PC-9 (cell line): Measurements from ENCODE around the gene IRF6. TPM values are rescaled to one million over a fixed set of nuclear protein-coding genes. Genes with fewer than 3 reads are reported as not detected.

Experiments used
- BruUV-seq: library from RNA; stranded (reverse); fragments of 400-500 nt; replicated peaks from 2 replicates; lab custom pipeline; 2021; lab: Mats Ljungman, UMichigan
- CTCF ChIA-PET: fragments of 300-600 bp; sonication (Branson Sonifier 250); formaldehyde crosslinking; loops from one replicate; lab custom pipeline; 2022; ENCODE audit warnings: antibody characterized with exemption; lab: Charles Lee
- POLR2A ChIA-PET: fragments of 300-600 bp; sonication (Branson Sonifier 250); formaldehyde crosslinking; loops from one replicate; lab custom pipeline; 2022; ENCODE audit warnings: antibody characterized with exemption; ENCODE audit not compliant: unreplicated experiment; lab: Charles Lee
- DNase-seq, 2 experiments: peaks; one replicate each; pipeline versions ENCODE4 v3.0.0 to v3.0.0-alpha.2; 2015 to 2022; ENCODE audit warnings: mixed read lengths in 1 of 2
- H2AFZ ChIP-seq: fragments of 200-600 bp; sonication (generic); 2 replicates; pipeline ENCODE4 v1.8.1; 2017; ENCODE audit warnings: antibody characterized with exemption
- H3F3A ChIP-seq: fragments of 200-600 bp; sonication (generic); 2 replicates; pipeline ENCODE4 v1.8.1; 2017; ENCODE audit warnings: antibody characterized with exemption, mild to moderate bottlenecking, low read depth; ENCODE audit not compliant: insufficient read depth
- H3K27ac ChIP-seq: fragments of 200-600 bp; sonication (generic); 2 replicates; pipeline ENCODE4 v1.6.1; 2016; ENCODE audit warnings: mixed run types
- H3K27me3 ChIP-seq: fragments of 200-600 bp; sonication (generic); 2 replicates; pipeline ENCODE4 v1.6.1; 2016; ENCODE audit warnings: low read depth, mixed run types; ENCODE audit not compliant: insufficient read depth
- H3K36me3 ChIP-seq: fragments of 200-600 bp; sonication (generic); 2 replicates; pipeline ENCODE4 v1.6.1; 2016; ENCODE audit warnings: low read depth, mixed run types
- H3K4me1 ChIP-seq: fragments of 200-600 bp; sonication (generic); replicated peaks from 2 replicates; pipeline ENCODE4 v1.6.1; 2016; ENCODE audit warnings: mixed run types; ENCODE audit not compliant: insufficient read depth
- H3K4me2 ChIP-seq: fragments of 200-600 bp; sonication (generic); 2 replicates; pipeline ENCODE4 v1.6.1; 2017; ENCODE audit warnings: mixed run types
- H3K4me3 ChIP-seq: fragments of 200-600 bp; sonication (generic); 2 replicates; pipeline ENCODE4 v1.6.1; 2016; ENCODE audit warnings: mixed run types
- H3K79me2 ChIP-seq: fragments of 200-600 bp; sonication (generic); 2 replicates; pipeline ENCODE4 v1.6.1; 2017; ENCODE audit warnings: low read depth, mixed run types
- H3K9me2 ChIP-seq: fragments of 200-600 bp; sonication (generic); 2 replicates; pipeline ENCODE4 v1.8.1; 2017; ENCODE audit warnings: mild to moderate bottlenecking; ENCODE audit not compliant: insufficient read depth
- H3K9me3 ChIP-seq: fragments of 200-600 bp; sonication (generic); 2 replicates; pipeline ENCODE4 v1.8.1; 2016; ENCODE audit warnings: low read depth; ENCODE audit not compliant: insufficient read depth
- H4K20me1 ChIP-seq: fragments of 200-600 bp; sonication (generic); 2 replicates; pipeline ENCODE4 v1.8.1; 2017; ENCODE audit not compliant: insufficient read depth
- EZH2 ChIP-seq: fragments of 200-600 bp; sonication (generic); IDR thresholded peaks from 2 replicates; pipeline ENCODE4 v1.8.0; 2017; ENCODE audit warnings: antibody characterized with exemption, low read depth
- intact Hi-C: fragments of 100-400 bp; cut with micrococcal nuclease; formaldehyde crosslinking; loops from one replicate; pipeline ENCODE4 v1.10.0; 2022; ENCODE audit not compliant: unreplicated experiment
- total RNA-seq: library from RNA; stranded (reverse); gene quantifications from 2 replicates; pipeline ENCODE4 v1.2.3, GENCODE V29; 2021
- TF ChIP-seq, protein P1 (sequence below): fragments of 200-600 bp; sonication (generic); conservative IDR thresholded peaks from 2 replicates; pipeline ENCODE4 v1.6.1; 2017; ENCODE audit warnings: mixed run types, antibody characterized with exemption, mild to moderate bottlenecking, moderate library complexity

Gene IRF6
- total RNA-seq, 1 experiment from 2014 or later, result 46.5 TPM

DNA sequence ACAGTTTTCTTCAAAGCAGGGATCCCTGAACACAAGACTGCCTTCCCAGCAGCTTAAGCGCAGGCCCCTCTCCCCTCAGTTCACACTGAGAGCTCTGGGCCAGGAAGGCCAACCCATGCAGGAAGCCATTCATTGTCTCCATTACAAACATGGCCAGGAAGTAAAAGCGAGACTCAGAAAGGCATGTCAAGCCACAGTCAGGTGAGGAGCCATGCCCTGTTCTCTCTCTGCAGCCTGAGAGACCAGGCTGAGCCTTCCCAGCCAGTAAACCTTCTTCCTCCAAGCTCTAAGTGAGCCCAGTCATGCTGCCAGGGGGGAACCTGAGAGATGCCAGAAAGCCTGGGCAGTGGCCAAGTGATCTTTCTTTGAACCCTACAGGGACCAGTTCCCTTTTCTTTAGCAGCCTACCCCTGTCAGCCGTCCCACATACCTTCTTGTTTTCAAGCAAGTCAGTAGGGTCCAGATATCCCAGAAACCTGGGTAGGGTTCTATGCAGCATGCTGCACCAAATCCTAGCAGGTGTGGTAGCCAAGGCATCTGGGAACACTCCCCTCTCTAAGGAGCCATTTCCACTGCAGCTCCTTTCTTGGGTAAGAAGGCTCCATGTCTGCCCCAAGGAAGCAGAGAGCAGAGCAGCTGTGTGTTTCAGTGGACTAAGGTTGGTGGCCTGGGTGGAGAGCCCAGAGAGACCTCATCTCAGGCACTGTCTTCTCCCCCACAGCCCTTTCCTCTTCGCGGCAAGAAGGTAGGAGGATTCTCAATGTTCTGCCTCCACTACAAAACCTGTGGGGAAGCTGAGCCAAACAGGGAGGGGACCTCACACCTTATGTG lies 49.1 kb downstream of the IRF6 start:
- no peaks in the 10 kb centered on the region for H3K9me3 ChIP-seq
- H3F3A ChIP-seq, result no peaks in the 10 kb centered on the region
- 0 out of 2 replicates have a peak, but pooled peaks cover 7% of the 10 kb centered on the region for H3K9me2 ChIP-seq
- TF ChIP-seq, protein P1, sequence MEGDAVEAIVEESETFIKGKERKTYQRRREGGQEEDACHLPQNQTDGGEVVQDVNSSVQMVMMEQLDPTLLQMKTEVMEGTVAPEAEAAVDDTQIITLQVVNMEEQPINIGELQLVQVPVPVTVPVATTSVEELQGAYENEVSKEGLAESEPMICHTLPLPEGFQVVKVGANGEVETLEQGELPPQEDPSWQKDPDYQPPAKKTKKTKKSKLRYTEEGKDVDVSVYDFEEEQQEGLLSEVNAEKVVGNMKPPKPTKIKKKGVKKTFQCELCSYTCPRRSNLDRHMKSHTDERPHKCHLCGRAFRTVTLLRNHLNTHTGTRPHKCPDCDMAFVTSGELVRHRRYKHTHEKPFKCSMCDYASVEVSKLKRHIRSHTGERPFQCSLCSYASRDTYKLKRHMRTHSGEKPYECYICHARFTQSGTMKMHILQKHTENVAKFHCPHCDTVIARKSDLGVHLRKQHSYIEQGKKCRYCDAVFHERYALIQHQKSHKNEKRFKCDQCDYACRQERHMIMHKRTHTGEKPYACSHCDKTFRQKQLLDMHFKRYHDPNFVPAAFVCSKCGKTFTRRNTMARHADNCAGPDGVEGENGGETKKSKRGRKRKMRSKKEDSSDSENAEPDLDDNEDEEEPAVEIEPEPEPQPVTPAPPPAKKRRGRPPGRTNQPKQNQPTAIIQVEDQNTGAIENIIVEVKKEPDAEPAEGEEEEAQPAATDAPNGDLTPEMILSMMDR, result no peak
- TF ChIP-seq EZH2, result no peak
- no peaks in the 10 kb centered on the region for H3K4me1 ChIP-seq
- no peaks in the 10 kb centered on the region for H3K36me3 ChIP-seq
- BruUV-seq, result no TSS peak
- no peak overlapping the region for H2AFZ ChIP-seq
- intact Hi-C loops, result no loop called here
- H3K79me2 ChIP-seq, result no peaks in the 10 kb centered on the region
- ChIA-PET POLR2A (no interaction called here), CTCF (no interaction called here)
- H3K4me2 ChIP-seq, result no peak overlapping the region
- H3K27me3 ChIP-seq, result peaks cover 5% of the 10 kb centered on the region; the same call in 1 of the 2 replicates
- DNase-seq, result no peak
- H4K20me1 ChIP-seq, result no peaks in the 10 kb centered on the region
- H3K27ac ChIP-seq, result no peak overlapping the region
- no peak overlapping the region for H3K4me3 ChIP-seq

DNA sequence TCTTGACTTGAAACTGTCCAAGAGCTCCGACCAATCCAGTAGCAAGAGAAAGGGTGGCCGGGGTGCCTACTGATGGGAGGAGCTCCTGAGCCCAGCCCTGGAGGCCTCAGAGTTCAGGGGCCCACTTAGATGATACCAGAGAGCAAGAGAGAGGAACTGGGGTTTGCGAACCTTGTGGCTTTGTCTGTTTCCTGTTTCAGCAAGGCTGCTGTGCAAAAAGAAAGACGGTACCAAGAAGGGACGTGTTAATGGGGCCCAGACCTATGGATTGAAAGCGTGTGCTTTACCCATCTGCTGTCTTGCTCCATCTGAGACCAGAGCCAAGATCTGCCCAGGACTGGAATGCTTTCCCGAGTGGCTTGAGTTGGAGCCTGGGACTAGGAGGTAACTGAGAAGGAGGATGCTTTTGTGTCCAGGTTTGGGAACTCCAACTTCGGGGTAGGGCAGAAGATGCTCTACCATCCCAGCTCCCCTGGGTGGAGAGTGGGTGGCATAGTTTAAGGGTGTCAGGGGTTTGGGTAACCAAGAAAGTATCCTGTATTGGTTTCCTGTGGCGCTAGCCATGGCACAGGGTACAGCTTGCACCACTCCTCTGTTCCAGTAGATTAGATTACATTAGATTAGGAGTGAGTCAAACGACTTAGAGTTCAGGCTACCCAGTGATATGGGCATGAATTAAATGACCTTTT lies 49.9 kb downstream of the IRF6 start, which contains the start of gene TRAF3IP3:
TRAF3IP3 (plus strand) TSS at position 128 of the 689 bp plus-strand sequence. CDS start 3,987 bp downstream, outside the sequence.
- Histone ChIP-seq H3K4me2 (no peak within 1 kb of the TSS), H3K79me2 (no peaks in the 10 kb centered on the region), H3K4me3 (no peak within 1 kb of the TSS), H3K36me3 (no peaks in the 10 kb centered on the region), H3F3A (no peaks in the 10 kb centered on the region), H3K27ac (no peak within 1 kb of the TSS), H2AFZ (no peak within 1 kb of the TSS), H4K20me1 (no peaks in the 10 kb centered on the region), H3K4me1 (no peaks in the 10 kb centered on the region), H3K27me3 (peaks cover 5% of the 10 kb centered on the region; the same call in 1 of the 2 replicates), H3K9me3 (no peaks in the 10 kb centered on the region), H3K9me2 (0 out of 2 replicates have a peak, but pooled peaks cover 7% of the 10 kb centered on the region)
- no TSS peak for BruUV-seq
- intact Hi-C loops, result no loop called here
- DNase-seq, result no peak
- no peak for TF ChIP-seq EZH2
- TF ChIP-seq, protein P1, result no peak
- ChIA-PET POLR2A (no interaction called here), CTCF (no interaction called here)

DNA sequence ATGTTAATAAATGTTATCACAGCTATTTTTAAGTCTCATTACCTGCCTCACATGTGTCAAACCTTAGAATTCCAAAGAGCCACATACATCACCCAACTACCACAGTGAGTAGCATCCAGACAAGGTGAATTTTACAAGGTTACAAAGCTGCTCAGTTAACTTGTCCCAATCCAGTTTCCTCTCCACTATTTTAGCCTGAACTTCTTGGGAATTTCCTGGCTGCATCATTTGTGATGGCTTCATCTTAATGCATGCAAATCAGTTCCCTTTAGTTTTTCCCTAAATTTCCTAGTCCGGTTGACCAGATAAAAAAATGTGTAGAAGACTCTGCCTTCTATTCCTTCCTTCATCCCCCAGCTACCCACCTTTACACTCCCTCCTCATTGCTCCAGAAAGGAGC lies 50.7 kb downstream of the IRF6 start:
- DNase-seq, result no peak
- no peaks in the 10 kb centered on the region for H3K36me3 ChIP-seq
- no peaks in the 10 kb centered on the region for H3F3A ChIP-seq
- ChIA-PET POLR2A (interaction anchor here (0.6 kb wide), 1 partner anchor 334 kb away, joined by 3 read pairs; no protein-coding TSS in a partner anchor), CTCF (no interaction called here)
- H3K79me2 ChIP-seq, result no peaks in the 10 kb centered on the region
- no peak overlapping the region for H3K4me3 ChIP-seq
- no peak overlapping the region for H3K27ac ChIP-seq
- H3K9me2 ChIP-seq, result 0 out of 2 replicates have a peak, but pooled peaks cover 7% of the 10 kb centered on the region
- H3K9me3 ChIP-seq, result no peaks in the 10 kb centered on the region
- intact Hi-C loops, result no loop called here
- BruUV-seq, result no TSS peak
- no peak overlapping the region for H2AFZ ChIP-seq
- TF ChIP-seq EZH2, result no peak
- TF ChIP-seq, protein P1, result no peak
- no peak overlapping the region for H3K4me2 ChIP-seq
- no peaks in the 10 kb centered on the region for H3K4me1 ChIP-seq
- no peaks in the 10 kb centered on the region for H4K20me1 ChIP-seq
- peaks cover 5% of the 10 kb centered on the region; the same call in 1 of the 2 replicates for H3K27me3 ChIP-seq
